CD4-positive, CD25-positive, alpha-beta regulatory T cell (primary cell): ENCODE results near the gene CD84. TPM values are rescaled to one million over a fixed set of nuclear protein-coding genes. Genes with fewer than 3 reads are reported as not detected.

Source experiments
- ATAC-seq, 2 donors: fragments of 150-1000 bp; cut with Tn5 transposase; one replicate each; pipeline ENCODE4 v1.10.0; 2021; ENCODE audit warnings: low read depth in 2 of 2, moderate number of reproducible peaks in 2 of 2, moderate library complexity in 1 of 2
- DNase-seq, 3 donors: peaks; one replicate each; pipeline versions ENCODE4 v3.0.0 to v3.0.0-alpha.2; 2012 to 2022; ENCODE audit warnings: mixed read lengths in 1 of 3
- H3K27ac ChIP-seq: one replicate; pipeline ENCODE4 v1.7.0; 2013; ENCODE audit warnings: mild to moderate bottlenecking, low read length; ENCODE audit not compliant: insufficient read depth, poor library complexity, severe bottlenecking
- H3K27me3 ChIP-seq: one replicate; pipeline ENCODE4 v1.7.0; 2013; ENCODE audit warnings: low read length; ENCODE audit not compliant: control insufficient read depth, insufficient read depth
- H3K36me3 ChIP-seq: one replicate; pipeline ENCODE4 v1.7.0; 2013; ENCODE audit warnings: mild to moderate bottlenecking, low read length, moderate library complexity; ENCODE audit not compliant: control insufficient read depth, insufficient read depth
- H3K4me1 ChIP-seq: 2 replicates; pipeline ENCODE4 v1.7.0; 2013; ENCODE audit warnings: mild to moderate bottlenecking, low read length; ENCODE audit not compliant: insufficient read depth, control insufficient read depth, poor library complexity, severe bottlenecking
- H3K4me3 ChIP-seq: one replicate; pipeline ENCODE4 v1.7.0; 2013; ENCODE audit warnings: low read depth, mild to moderate bottlenecking, low read length, moderate library complexity
- H3K9me3 ChIP-seq, 2 experiments: 1 replicate in 1 of 2; 2 replicates in 1 of 2; pipeline ENCODE4 v1.7.0; 2013; ENCODE audit warnings: low read length in 2 of 2, mild to moderate bottlenecking in 1 of 2, moderate library complexity in 1 of 2; ENCODE audit not compliant: control insufficient read depth in 2 of 2
- H3K27ac Mint-ChIP-seq, 3 donors: one replicate each; pipeline ENCODE4 v1.8.0; 2020 to 2022; ENCODE audit warnings: mild to moderate bottlenecking in 3 of 3, mixed read lengths in 3 of 3, moderate library complexity in 2 of 3
- H3K27me3 Mint-ChIP-seq: one replicate; pipeline ENCODE4 v1.8.0; 2022; ENCODE audit warnings: mild to moderate bottlenecking, mixed read lengths
- H3K36me3 Mint-ChIP-seq: one replicate; pipeline ENCODE4 v1.8.0; 2020; ENCODE audit warnings: mixed read lengths
- H3K4me1 Mint-ChIP-seq, 4 donors: one replicate each; pipeline ENCODE4 v1.8.0; 2020 to 2022; ENCODE audit warnings: mixed read lengths in 4 of 4, mild to moderate bottlenecking in 1 of 4
- H3K4me3 Mint-ChIP-seq, 4 donors: one replicate each; pipeline ENCODE4 v1.8.0; 2020 to 2022; ENCODE audit warnings: mild to moderate bottlenecking in 4 of 4, mixed read lengths in 4 of 4, moderate library complexity in 3 of 4
- H3K9me3 Mint-ChIP-seq, 7 donors: one replicate each; pipeline ENCODE4 v1.8.0; 2020 to 2022; ENCODE audit warnings: mixed read lengths in 7 of 7, mild to moderate bottlenecking in 3 of 7, moderate library complexity in 2 of 7
- polyA plus RNA-seq, 4 donors: library from polyadenylated mRNA; unstranded; fragments of 300-500 nt; fragmentation: Illumina TruSeq; gene quantifications; one replicate each; pipeline ENCODE4 v1.2.3, GENCODE V29; 2021
- total RNA-seq: library from RNA; stranded (reverse); gene quantifications from one replicate; pipeline ENCODE4 v1.2.3, GENCODE V29; 2022

The CD84 gene
- total and polyA plus RNA-seq, 5 donors from 2014 or later, result 20.7 to 135 (median 32.8) TPM

- peak overlapping the region; percentile 45 to 97 (median 69) for H3K27ac Mint-ChIP-seq
- H3K4me3 Mint-ChIP-seq, result peak overlapping the region in 2 of 4 donors; percentile 2 to 36
- H3K27me3 Mint-ChIP-seq, result no peaks in the 10 kb centered on the region
- peaks cover 0 to 6% (median 0%) of the 10 kb centered on the region in 7 donors for H3K9me3 Mint-ChIP-seq
- no peak overlapping the region for H3K4me3 ChIP-seq
- H3K4me1 Mint-ChIP-seq, result peaks cover 33 to 76% (median 60%) of the 10 kb centered on the region in 4 donors
- H3K27ac ChIP-seq, result no peak overlapping the region
- H3K36me3 Mint-ChIP-seq, result peaks cover 60% of the 10 kb centered on the region
- ATAC-seq, result peak; percentile 19 to 36
- H3K36me3 ChIP-seq, result peaks cover 71% of the 10 kb centered on the region
- H3K4me1 ChIP-seq, result peaks cover 44% of the 10 kb centered on the region
- DNase-seq, result peak; percentile 15 to 75 (median 62)
- H3K27me3 ChIP-seq, result no peaks in the 10 kb centered on the region
- no peaks in the 10 kb centered on the region for H3K9me3 ChIP-seq
Measured at GRCh38 chr1:160618763-160619274, 39.5 kb upstream of the CD84 start.

- H3K4me3 Mint-ChIP-seq, result peak overlapping the region in 1 of 4 donors; percentile 36
- Histone ChIP-seq H3K4me1 (peaks cover 39% of the 10 kb centered on the region), H3K27ac (no peak overlapping the region), H3K9me3 (no peaks in the 10 kb centered on the region), H3K27me3 (no peaks in the 10 kb centered on the region), H3K36me3 (peaks cover 76% of the 10 kb centered on the region), H3K4me3 (no peak overlapping the region)
- peak overlapping the region; percentile 51 to 94 (median 89) for H3K27ac Mint-ChIP-seq
- DNase-seq, result no peak
- ATAC-seq, result no peak
- H3K4me1 Mint-ChIP-seq, result peaks cover 28 to 76% (median 58%) of the 10 kb centered on the region in 4 donors
- H3K36me3 Mint-ChIP-seq, result peaks cover 61% of the 10 kb centered on the region
- no peaks in the 10 kb centered on the region for H3K27me3 Mint-ChIP-seq
- peaks cover 0 to 6% (median 0%) of the 10 kb centered on the region in 7 donors for H3K9me3 Mint-ChIP-seq
Measured at GRCh38 chr1:160618327-160618726, 39.0 kb upstream of the CD84 start.

GRCh38 chr1:160615660-160616059, 36.4 kb upstream of the CD84 start:
- H3K4me3 ChIP-seq, result no peak overlapping the region
- peak overlapping the region in 1 of 4 donors; percentile 50 for H3K4me3 Mint-ChIP-seq
- H3K9me3 ChIP-seq, result no peaks in the 10 kb centered on the region
- peaks cover 88% of the 10 kb centered on the region for H3K36me3 ChIP-seq
- peaks cover 19% of the 10 kb centered on the region for H3K4me1 ChIP-seq
- no peaks in the 10 kb centered on the region for H3K27me3 Mint-ChIP-seq
- DNase-seq, result no peak
- H3K9me3 Mint-ChIP-seq, result peaks cover 0 to 6% (median 0%) of the 10 kb centered on the region in 7 donors
- peaks cover 60% of the 10 kb centered on the region for H3K36me3 Mint-ChIP-seq
- no peaks in the 10 kb centered on the region for H3K27me3 ChIP-seq
- peaks cover 19 to 53% (median 39%) of the 10 kb centered on the region in 4 donors for H3K4me1 Mint-ChIP-seq
- H3K27ac ChIP-seq, result no peak overlapping the region
- no peak for ATAC-seq
- H3K27ac Mint-ChIP-seq, result peak overlapping the region in 2 of 3 donors; percentile 46 to 79

- peaks cover 19 to 47% (median 38%) of the 10 kb centered on the region in 4 donors for H3K4me1 Mint-ChIP-seq
- no peaks in the 10 kb centered on the region for H3K27me3 ChIP-seq
- H3K4me3 Mint-ChIP-seq, result no peak overlapping the region
- H3K27me3 Mint-ChIP-seq, result no peaks in the 10 kb centered on the region
- no peak overlapping the region for H3K4me3 ChIP-seq
- DNase-seq (no peak), ATAC-seq (peak in 1 of 2 donors; percentile 50)
- H3K9me3 ChIP-seq, result no peaks in the 10 kb centered on the region
- H3K27ac ChIP-seq, result no peak overlapping the region
- H3K27ac Mint-ChIP-seq, result no peak overlapping the region
- peaks cover 92% of the 10 kb centered on the region for H3K36me3 ChIP-seq
- H3K36me3 Mint-ChIP-seq, result peaks cover 57% of the 10 kb centered on the region
- H3K9me3 Mint-ChIP-seq, result peaks cover 0 to 6% (median 0%) of the 10 kb centered on the region in 7 donors
- H3K4me1 ChIP-seq, result peaks cover 19% of the 10 kb centered on the region
Measured at GRCh38 chr1:160614410-160614809, 35.1 kb upstream of the CD84 start.

- Mint-ChIP-seq H3K36me3 (peaks cover 46% of the 10 kb centered on the region), H3K4me3 (no peak overlapping the region), H3K27me3 (no peaks in the 10 kb centered on the region), H3K4me1 (peaks cover 7 to 34% (median 28%) of the 10 kb centered on the region in 4 donors), H3K9me3 (no peaks in the 10 kb centered on the region), H3K27ac (peak overlapping the region in 1 of 3 donors; percentile 88)
- no peak for DNase-seq
- H3K36me3 ChIP-seq, result peaks cover 95% of the 10 kb centered on the region
- H3K4me1 ChIP-seq, result peaks cover 8% of the 10 kb centered on the region
- H3K27me3 ChIP-seq, result no peaks in the 10 kb centered on the region
- H3K9me3 ChIP-seq, result no peaks in the 10 kb centered on the region
- no peak overlapping the region for H3K27ac ChIP-seq
- no peak for ATAC-seq
- no peak overlapping the region for H3K4me3 ChIP-seq
Measured at GRCh38 chr1:160612613-160613218, 33.4 kb upstream of the CD84 start.

GRCh38 chr1:160610569-160611242, 31.4 kb upstream of the CD84 start:
- H3K27ac Mint-ChIP-seq, result peak overlapping the region in 2 of 3 donors; percentile 40 to 85
- Histone ChIP-seq H3K4me1 (peaks cover 15% of the 10 kb centered on the region), H3K27me3 (no peaks in the 10 kb centered on the region), H3K4me3 (no peak overlapping the region), H3K36me3 (peaks cover 82% of the 10 kb centered on the region), H3K27ac (peak overlapping the region; percentile 26), H3K9me3 (no peaks in the 10 kb centered on the region)
- peaks cover 8 to 40% (median 33%) of the 10 kb centered on the region in 4 donors for H3K4me1 Mint-ChIP-seq
- H3K4me3 Mint-ChIP-seq, result no peak overlapping the region
- DNase-seq, result no peak
- H3K9me3 Mint-ChIP-seq, result no peaks in the 10 kb centered on the region
- H3K36me3 Mint-ChIP-seq, result peaks cover 40% of the 10 kb centered on the region
- no peaks in the 10 kb centered on the region for H3K27me3 Mint-ChIP-seq
- no peak for ATAC-seq

GRCh38 chr1:160608941-160609340, 29.6 kb upstream of the CD84 start:
- Histone ChIP-seq H3K4me1 (peaks cover 11% of the 10 kb centered on the region), H3K9me3 (peaks cover 0 to 3% of the 10 kb centered on the region in 2 experiments), H3K27ac (no peak overlapping the region), H3K36me3 (peaks cover 67% of the 10 kb centered on the region), H3K27me3 (no peaks in the 10 kb centered on the region), H3K4me3 (no peak overlapping the region)
- H3K27me3 Mint-ChIP-seq, result no peaks in the 10 kb centered on the region
- no peak overlapping the region for H3K4me3 Mint-ChIP-seq
- DNase-seq (no peak), ATAC-seq (no peak)
- H3K9me3 Mint-ChIP-seq, result peaks cover 0 to 6% (median 2%) of the 10 kb centered on the region in 7 donors
- H3K36me3 Mint-ChIP-seq, result peaks cover 51% of the 10 kb centered on the region
- H3K4me1 Mint-ChIP-seq, result peaks cover 8 to 36% (median 32%) of the 10 kb centered on the region in 4 donors
- H3K27ac Mint-ChIP-seq, result peak overlapping the region in 1 of 3 donors; percentile 49
